Stimulated activated CD4-positive, alpha-beta T cell treated with anti-CD3 and anti-CD28 coated beads, Interleukin-1b, Interleukin-23, amount 100 ng/mL, for 1 hour (primary cell): Measurements from ENCODE around the gene ARRDC1.
"Not testable (repeated sequence)": the region's sequence is repeated elsewhere in the genome, so short reads cannot be mapped to it uniquely, and the experiment has no call there.

Source experiments
- DNase-seq, 2 donors: peaks; one replicate each; pipeline ENCODE4 v3.0.0-alpha.2; 2020; ENCODE audit warnings: low read depth in 2 of 2

Gene ARRDC1

DNA sequence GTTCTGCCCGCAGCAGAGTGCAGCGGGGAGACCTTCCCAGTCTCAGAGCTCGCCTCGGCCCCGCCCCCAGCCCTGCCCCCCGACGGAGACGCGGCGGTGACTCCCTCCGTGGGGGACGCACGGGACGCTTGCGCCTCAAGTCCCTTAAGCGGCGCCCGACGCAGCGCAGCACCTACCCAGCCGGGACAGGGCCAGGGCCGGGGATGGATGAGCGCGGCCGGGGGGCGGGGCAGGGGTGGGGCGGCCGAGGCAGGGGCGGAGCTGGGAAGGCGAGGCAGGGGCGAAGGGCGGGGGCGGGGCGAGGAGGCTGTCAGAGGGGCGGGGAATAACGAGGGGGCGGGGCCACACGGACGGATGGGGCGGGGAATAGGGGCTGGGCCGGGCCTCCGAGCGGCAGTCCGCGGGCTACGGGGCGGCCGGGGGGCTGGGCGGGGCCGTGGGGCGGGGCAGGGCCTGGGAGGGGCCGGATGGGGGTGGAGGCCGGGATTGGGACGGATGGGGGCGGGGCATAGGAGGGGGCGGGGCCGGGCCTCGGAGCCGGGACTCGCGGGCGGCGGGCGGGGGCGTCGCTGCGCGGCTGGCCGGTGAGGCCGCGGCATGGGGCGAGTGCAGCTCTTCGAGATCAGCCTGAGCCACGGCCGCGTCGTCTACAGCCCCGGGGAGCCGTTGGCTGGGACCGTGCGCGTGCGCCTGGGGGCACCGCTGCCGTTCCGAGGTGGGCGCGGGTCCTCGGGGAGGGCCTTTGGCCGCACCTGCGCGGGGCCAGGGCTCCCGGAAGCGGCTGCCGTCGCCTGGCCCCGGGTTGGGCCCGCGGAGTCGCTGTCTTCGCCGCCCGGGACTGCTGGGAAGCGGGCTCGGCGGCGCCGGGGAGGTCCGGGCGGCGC, at the start of gene ARRDC1:
ARRDC1 (plus strand) TSS at position 566 of the 884 bp plus-strand sequence; CDS start at position 598, 32 bp downstream.
- peak; percentile 85 to 91 for DNase-seq

GRCh38 chr9:137556069-137556838, 49.2 kb upstream of the ARRDC1 start:
- no peak for DNase-seq

GRCh38 chr9:137558127-137558526, 47.4 kb upstream of the ARRDC1 start:
- no peak for DNase-seq

DNA sequence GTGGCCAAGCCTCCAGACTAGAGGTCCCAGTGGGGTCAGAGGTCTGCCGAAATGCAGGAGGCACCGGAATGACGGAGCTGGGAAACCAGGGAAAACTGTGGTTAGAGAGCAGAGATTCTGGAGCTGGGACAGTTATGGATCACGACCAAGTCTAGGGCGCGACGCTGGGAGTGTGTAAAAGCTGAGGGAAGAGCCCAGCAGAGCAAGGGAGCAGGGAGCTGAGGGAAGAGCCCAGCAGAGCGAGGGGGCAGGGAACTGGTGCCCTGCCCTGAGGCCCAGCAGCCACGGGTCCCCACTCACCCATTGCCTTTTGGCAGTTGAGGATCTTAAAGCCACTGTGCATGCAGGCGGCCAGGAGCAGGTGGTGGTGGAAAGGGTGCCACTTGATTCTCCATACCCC, 41.4 kb upstream of the ARRDC1 start:
- no peak for DNase-seq

- DNase-seq: no peak
These were observed 40.6 kb upstream of the ARRDC1 start for GRCh38 chr9:137564817-137565411.

GRCh38 chr9:137568445-137568844, 37.0 kb upstream of the ARRDC1 start:
- not testable (repeated sequence) for DNase-seq

DNA sequence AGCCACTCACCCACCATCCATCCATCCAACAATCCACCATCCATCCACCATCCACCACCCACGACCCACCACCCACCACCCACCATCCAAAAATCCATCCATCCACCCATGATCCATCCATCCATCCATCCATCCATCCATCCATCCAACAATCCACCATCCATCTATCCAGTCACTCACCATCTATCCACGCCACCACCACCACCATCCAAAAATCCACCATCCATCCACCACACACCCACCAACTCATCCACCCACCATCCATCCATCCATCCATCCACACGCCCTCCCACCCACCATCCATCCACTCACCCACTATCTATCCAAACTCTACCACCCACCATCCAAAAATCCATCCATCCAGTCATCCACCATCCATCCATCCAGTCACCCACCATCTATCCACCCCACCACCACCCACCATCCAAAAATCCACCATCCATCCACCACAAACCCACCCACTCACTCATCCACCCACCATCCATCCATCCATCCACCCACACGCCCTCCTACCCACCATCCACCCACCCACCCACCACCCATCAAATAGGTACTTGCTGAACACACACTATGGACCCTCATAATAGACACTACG, 35.8 kb upstream of the ARRDC1 start:
- no peak for DNase-seq

DNA sequence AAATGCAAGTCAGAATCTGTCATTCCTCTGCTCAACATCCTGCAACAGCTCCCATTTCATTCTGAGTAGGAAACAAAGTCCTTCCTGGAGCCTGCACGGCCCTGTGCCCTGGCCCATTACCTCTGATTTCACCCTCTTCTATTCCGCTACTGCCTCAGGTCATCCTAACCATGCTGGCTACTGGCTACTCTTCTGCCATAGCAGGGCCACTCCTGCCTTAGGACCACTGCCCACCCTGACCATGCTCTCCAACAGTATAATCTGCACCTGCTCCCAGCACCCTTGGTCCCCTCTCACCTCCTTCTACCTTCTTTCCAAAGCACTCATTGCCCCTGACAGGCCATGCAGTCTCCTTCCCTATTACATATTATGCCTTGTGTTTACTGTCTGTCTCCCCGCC, 34.9 kb upstream of the ARRDC1 start:
- no peak for DNase-seq

DNA sequence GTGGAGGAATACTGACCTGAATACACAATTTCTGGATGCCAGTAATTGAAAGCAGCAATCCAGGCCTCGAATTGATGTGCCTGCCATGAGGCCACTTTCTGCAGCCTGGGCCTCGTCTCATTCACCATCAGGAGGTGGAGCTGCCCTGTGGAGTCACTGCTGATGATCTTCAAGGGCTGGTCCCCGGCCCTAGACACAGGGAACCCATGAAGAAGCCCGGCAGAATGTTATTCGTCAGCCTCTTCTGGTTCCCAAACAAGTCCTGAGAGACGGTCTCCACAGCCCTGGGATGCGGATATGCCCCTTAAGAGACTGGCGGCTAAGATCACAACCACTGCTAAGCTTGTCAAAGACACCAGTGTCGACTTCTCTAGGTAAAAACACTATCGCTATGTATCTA, 31.3 kb upstream of the ARRDC1 start:
- no peak for DNase-seq

DNA sequence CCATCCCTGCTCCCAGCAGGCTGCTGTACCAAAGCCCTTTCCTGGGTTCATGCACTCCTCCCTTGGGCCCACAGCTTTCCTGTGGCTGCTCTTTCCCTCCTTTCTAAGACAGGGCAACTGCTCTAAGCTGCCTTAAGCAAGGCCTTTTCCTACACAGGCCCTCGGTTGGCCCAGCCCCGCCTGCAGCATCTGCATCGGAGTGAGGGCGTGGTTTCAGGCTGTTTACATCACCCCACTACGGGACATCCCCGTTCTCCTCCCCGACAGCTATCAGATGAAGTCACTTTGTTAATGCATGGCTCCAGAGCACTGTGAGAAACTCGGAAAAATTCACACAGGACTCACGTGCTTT, 30.1 kb upstream of the ARRDC1 start:
- DNase-seq: no peak

DNA sequence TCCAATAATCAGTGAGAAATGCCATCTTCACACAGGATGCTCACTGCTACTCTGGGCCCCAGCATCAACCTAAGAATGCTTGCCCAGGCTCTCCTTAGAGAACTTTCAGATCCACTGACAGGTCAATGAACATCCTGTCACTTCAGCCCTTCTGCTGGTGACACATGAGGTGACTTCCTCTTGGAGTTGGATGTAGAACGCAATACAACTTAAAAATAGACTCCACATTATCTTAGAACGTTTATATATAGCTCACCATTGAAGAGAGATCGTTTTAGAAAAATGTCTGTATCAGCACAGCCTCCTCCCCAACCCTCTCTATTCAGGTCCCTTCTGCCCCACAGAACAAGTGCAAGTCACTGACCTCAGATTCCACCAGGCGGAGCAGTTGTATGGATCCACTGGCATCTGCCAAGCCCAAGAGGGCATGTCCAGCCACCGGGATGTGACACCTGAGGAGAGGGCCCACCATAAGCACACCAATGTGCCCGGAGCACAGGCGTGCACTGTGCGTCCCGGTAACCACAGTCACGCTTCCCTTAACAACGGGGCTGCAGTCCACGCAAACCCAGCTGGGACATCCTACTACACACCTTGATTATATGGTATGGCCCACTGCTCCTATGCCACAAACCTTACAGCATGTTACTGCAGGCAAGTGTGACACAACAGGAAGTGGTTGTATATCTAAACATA, 29.6 kb upstream of the ARRDC1 start:
- no peak for DNase-seq

DNA sequence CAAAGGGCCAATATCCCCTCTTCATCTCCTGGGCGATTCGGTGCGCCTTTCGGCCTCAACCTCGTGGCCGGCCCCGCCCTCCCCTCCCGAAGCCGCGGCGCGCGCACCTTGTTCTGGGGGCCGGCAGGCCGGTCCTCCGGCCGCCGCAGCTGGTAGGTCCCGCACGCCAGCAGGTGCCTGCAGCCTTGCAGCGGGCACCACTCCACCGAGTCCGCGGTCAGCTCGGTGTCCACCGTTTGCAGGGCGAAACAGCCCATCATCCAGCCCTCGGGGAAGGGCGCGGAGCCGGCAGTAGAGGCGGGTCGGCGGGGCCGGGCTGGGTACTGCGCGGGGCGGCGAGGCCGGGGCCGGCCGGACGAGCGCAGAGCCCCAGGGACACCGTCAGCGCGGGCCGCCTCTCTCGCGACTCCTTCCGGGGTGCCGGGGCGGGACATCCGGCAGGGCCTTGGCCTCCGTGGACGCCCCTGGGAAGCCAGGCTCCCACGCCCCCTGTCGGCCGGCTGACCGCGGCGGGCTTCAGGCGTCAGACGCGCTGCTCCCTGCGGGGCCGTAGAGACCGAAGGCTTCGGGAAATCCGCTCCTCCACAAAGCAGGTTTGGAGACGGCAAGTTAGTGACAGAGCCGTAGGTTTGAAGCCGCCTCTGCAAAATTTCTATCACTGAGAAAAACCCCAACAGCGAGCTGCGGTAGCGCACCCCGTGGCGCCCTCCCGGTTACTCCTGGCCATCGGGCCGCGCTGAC, 26.8 kb upstream of the ARRDC1 start, which contains the start of gene DPH7:
DPH7 (minus strand) TSS at position 408 of the 741 bp plus-strand sequence; CDS start at position 260, 148 bp downstream.
- peak; percentile 88 to 96 for DNase-seq

DNA sequence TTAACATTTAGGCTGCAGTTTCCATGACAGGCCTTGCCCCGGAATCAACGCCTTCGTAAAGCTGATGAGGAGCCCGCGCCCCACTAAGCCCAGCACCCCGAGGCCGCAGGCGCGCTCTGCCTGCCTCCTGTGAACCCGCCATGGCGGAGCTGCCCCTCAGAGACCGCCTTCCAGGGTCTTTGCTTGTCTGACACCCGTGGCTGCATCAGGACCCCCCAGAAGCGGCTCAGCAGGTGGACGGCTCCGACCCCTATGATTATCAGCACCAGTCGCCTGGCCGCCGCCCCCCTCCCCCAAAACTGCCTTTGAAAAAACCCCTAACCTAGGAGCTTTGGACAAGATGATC, 26.3 kb upstream of the ARRDC1 start:
- no peak for DNase-seq

DNA sequence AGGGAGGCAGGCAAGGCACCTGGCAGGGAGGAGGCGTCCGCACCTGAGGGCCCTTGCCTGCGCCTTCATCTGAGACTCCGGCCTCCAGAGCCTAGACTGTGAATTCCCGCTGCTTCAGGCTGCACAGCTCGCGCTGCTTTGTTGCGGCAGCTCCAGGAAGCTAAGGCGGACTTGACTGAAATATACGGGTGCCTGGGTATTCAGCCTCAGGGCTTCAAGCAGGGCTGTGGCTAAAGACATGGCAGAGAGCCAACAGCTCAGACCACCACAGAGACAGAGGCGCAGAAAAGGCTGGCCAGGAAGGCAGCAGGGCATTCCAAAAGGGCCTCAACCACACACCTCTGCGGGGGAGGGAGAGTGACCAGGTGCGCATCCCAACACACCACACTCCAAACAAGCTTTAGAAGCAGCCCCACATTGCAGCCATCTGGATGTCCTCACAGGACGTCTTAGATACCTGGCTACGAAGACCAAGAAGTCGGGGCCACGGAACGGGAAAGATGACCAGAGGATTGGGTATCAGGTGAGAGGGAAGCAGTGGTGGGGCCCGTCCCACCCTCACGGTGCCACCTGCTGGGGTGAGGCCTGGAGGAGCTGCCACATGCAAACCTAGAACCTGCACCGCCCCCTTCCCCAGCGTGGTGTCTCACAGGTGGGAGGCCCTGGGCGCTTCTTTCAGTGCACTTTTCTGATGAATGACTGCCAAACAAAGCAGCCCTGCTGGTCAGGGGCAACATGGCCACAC, 25.1 kb upstream of the ARRDC1 start:
- no peak for DNase-seq

GRCh38 chr9:137580954-137581322, 24.5 kb upstream of the ARRDC1 start:
- no peak for DNase-seq

GRCh38 chr9:137581361-137582285, 23.9 kb upstream of the ARRDC1 start:
- DNase-seq: no peak

GRCh38 chr9:137582286-137582860, 23.1 kb upstream of the ARRDC1 start:
- no peak for DNase-seq

DNA sequence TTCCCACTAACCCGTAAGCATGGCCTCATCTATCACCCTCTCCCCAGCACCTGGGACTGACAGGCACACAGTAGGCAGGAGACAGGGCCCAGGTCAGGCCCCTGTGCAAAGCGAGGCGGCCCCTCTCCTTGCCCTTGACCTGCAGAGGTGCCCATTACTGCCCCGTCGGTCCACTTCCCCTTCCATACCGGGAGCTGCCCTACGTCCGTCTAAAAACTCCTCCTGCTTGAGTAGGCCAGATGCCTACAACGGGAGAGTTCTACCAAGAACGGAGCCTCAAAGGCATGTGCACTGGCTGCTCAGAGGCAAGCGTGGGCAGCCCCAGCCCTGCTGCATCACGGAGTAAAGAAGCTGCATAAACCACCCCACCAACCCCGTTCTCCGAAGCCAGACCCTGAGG, 22.1 kb upstream of the ARRDC1 start:
- DNase-seq: no peak

DNA sequence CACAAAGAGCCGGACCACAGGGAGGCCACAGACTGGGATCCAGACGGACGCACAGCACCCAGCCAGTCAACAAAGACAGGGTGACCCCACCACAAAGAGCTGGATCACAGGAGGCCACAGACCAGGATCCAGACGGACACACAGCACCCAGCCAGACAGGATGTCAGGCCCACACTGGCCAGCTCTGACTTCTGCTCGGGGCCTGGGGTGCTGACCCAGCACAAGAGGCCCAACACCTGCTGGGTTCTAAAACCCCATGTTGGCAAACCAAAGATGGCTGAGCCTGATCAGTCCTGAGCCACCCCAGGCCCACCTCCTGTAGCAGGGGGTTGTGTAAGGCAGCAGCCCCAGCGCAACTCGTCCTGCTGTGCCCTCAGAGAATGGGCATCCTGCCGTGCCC, 21.5 kb upstream of the ARRDC1 start:
- no peak for DNase-seq
